ENCODE measurements around the gene MASP2. TPM values are rescaled to one million over a fixed set of nuclear protein-coding genes. Genes with fewer than 3 reads are reported as not detected.
A peak's percentile ranks its signal among the peaks of the same experiment; 100 is the strongest.
"Not testable (repeated sequence)": the region's sequence is repeated elsewhere in the genome, so short reads cannot be mapped to it uniquely, and the experiment has no call there.

The MASP2 gene
- total RNA-seq, 2 experiments from 2014 or later = not detected

DNA sequence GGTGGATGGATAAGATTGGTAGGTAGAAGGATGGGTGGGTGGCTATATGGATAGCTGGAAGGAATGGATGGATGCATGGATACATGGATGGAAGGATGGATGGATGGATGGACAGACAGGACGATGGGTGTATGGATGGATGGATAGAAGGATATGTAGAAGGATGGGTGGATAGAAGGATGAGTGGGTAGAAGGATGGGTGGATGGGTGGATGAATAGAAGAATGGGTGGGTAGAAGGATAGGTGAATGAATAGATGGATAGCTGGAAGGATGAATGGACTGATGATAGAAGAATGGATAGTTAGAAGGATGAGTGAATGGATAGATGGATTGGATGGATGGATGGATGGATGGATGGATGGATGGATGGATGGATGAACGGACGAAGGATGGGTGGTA lies 5.0 kb downstream of the MASP2 start:
- ChIA-PET CTCF (no interaction called here), POLR2A (no interaction called here)
- no peaks in the 10 kb centered on the region for H3K9me3 Mint-ChIP-seq
- H3K27ac Mint-ChIP-seq = no peak overlapping the region
- H3K4me1 Mint-ChIP-seq = peaks cover 8% of the 10 kb centered on the region
- peaks cover 5% of the 10 kb centered on the region for H3K27me3 Mint-ChIP-seq
- no peak for DNase-seq
- H3K4me3 Mint-ChIP-seq = no peak overlapping the region
- no peaks in the 10 kb centered on the region for H3K36me3 Mint-ChIP-seq (ENCODE audit: low read depth)

DNA sequence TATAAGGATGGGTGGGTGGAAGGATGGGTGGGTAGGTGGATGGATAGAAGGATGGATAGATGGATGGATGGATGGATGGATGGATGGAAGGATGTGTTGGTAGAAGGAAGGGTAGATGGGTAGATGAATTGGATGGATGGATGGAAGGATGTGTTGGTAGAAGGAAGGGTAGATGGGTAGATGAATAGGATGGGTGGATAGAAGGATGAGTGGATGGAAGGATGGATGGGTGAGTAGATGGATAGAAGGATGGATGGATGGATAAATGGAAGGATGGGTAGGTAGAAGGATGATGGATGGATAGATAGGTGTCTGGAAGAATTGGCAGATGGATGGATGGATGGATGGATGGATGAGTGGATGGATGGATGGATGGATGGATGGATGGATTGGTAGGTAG lies 6.0 kb downstream of the MASP2 start:
- no peak for DNase-seq
- Mint-ChIP-seq H3K27ac (no peak overlapping the region), H3K36me3 (ENCODE audit: low read depth) (no peaks in the 10 kb centered on the region), H3K27me3 (peaks cover 5% of the 10 kb centered on the region), H3K4me3 (no peak overlapping the region), H3K4me1 (peaks cover 8% of the 10 kb centered on the region), H3K9me3 (no peaks in the 10 kb centered on the region)
- POLR2A ChIA-PET = no interaction called here
- CTCF ChIA-PET = no interaction called here

GRCh38 chr1:11040105-11040429 lies 7.0 kb downstream of the MASP2 start:
- ChIA-PET POLR2A (interaction anchor here (0.5 kb wide), 1 partner anchor 47 kb away, joined by 3 read pairs; no protein-coding TSS in a partner anchor), CTCF (interaction anchor here (0.6 to 1.4 kb wide), 2 partner anchors 137 to 300 kb away, joined by 4 read pairs; no protein-coding TSS in a partner anchor)
- H3K27me3 Mint-ChIP-seq; H3K27ac Mint-ChIP-seq; H3K4me1 Mint-ChIP-seq; H3K36me3 Mint-ChIP-seq (ENCODE audit: low read depth); DNase-seq; H3K4me3 Mint-ChIP-seq; H3K9me3 Mint-ChIP-seq: not testable (repeated sequence)

GRCh38 chr1:11039351-11040104 lies 7.5 kb downstream of the MASP2 start:
- H3K27me3 Mint-ChIP-seq = peaks cover 5% of the 10 kb centered on the region
- peaks cover 8% of the 10 kb centered on the region for H3K4me1 Mint-ChIP-seq
- no peaks in the 10 kb centered on the region for H3K9me3 Mint-ChIP-seq
- no peak overlapping the region for H3K4me3 Mint-ChIP-seq
- ChIA-PET CTCF (interaction anchor here (1.4 to 2.7 kb wide), 2 partner anchors 137 to 596 kb away, joined by 4 to 17 read pairs; no protein-coding TSS in a partner anchor), POLR2A (interaction anchor here (0.5 kb wide), 1 partner anchor 48 kb away, joined by 3 read pairs; no protein-coding TSS in a partner anchor)
- DNase-seq = no peak
- no peak overlapping the region for H3K27ac Mint-ChIP-seq
- no peaks in the 10 kb centered on the region for H3K36me3 Mint-ChIP-seq (ENCODE audit: low read depth)

- H3K4me1 Mint-ChIP-seq = peaks cover 8% of the 10 kb centered on the region
- no peak overlapping the region for H3K4me3 Mint-ChIP-seq
- no peak overlapping the region for H3K27ac Mint-ChIP-seq
- CTCF ChIA-PET = interaction anchor here (0.6 to 3.3 kb wide), 48 partner anchors 9 to 1786 kb away, joined by 3 to 20 read pairs (median 4); partner anchors contain the start of genes AGTRAP, FBXO6, MASP2 and MTOR
- peaks cover 5% of the 10 kb centered on the region for H3K27me3 Mint-ChIP-seq
- peak; percentile 92 for DNase-seq
- POLR2A ChIA-PET = interaction anchor here (0.6 to 1.0 kb wide), 2 partner anchors 62 to 179 kb away, joined by 3 to 5 read pairs; partner anchors contain the start of gene EXOSC10
- H3K9me3 Mint-ChIP-seq = no peaks in the 10 kb centered on the region
- H3K36me3 Mint-ChIP-seq (ENCODE audit: low read depth) = no peaks in the 10 kb centered on the region
These were observed 9.3 kb downstream of the MASP2 start for GRCh38 chr1:11037740-11038182.

GRCh38 chr1:11037019-11037739 lies 9.9 kb downstream of the MASP2 start:
- not testable (repeated sequence) for H3K36me3 Mint-ChIP-seq (ENCODE audit: low read depth); H3K27ac Mint-ChIP-seq; H3K4me1 Mint-ChIP-seq; H3K4me3 Mint-ChIP-seq; H3K27me3 Mint-ChIP-seq; H3K9me3 Mint-ChIP-seq; DNase-seq
- ChIA-PET POLR2A (interaction anchor here (0.6 to 1.0 kb wide), 3 partner anchors 62 to 613 kb away, joined by 3 to 5 read pairs (median 4); partner anchors contain the start of gene EXOSC10), CTCF (interaction anchor here (0.6 to 3.3 kb wide), 44 partner anchors 9 to 1786 kb away, joined by 3 to 20 read pairs (median 4); partner anchors contain the start of genes AGTRAP, FBXO6, MASP2 and MTOR)

- Mint-ChIP-seq H3K27ac (no peak overlapping the region), H3K4me3 (no peak overlapping the region), H3K4me1 (no peaks in the 10 kb centered on the region), H3K27me3 (no peaks in the 10 kb centered on the region), H3K9me3 (no peaks in the 10 kb centered on the region), H3K36me3 (ENCODE audit: low read depth) (peaks cover 18% of the 10 kb centered on the region)
- CTCF ChIA-PET = no interaction called here
- no peak for DNase-seq
- POLR2A ChIA-PET = no interaction called here
These were observed 15.3 kb downstream of the MASP2 start for GRCh38 chr1:11031624-11032262.

GRCh38 chr1:11030865-11031264 lies 16.2 kb downstream of the MASP2 start:
- Mint-ChIP-seq H3K36me3 (ENCODE audit: low read depth) (peaks cover 22% of the 10 kb centered on the region), H3K27me3 (no peaks in the 10 kb centered on the region), H3K27ac (peak overlapping the region; percentile 41), H3K4me3 (no peak overlapping the region), H3K9me3 (no peaks in the 10 kb centered on the region), H3K4me1 (no peaks in the 10 kb centered on the region)
- CTCF ChIA-PET = interaction anchor here (1.0 kb wide), 1 partner anchor 29 kb away, joined by 3 read pairs; the partner anchor contains the start of gene SRM
- DNase-seq = no peak
- POLR2A ChIA-PET = no interaction called here

DNA sequence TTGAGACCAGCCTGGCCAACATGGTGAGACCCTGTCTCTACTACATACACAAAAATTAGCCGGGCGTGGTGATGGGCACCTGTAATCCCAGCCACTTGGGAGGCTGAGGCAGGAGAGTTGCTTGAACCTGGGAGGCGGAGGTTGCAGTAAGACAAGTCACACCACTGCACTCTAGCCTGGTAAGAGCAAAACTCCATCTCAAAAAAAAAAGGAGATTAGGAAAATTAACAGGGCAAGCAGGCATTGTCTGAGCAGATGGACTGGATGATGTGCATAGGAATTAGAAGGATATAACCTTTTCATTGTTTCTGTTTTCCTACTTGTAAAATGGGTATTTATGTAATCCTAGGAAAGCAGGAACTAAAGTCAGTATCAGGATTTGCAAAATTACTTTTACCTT lies 19.0 kb downstream of the MASP2 start:
- no peaks in the 10 kb centered on the region for H3K27me3 Mint-ChIP-seq
- no peaks in the 10 kb centered on the region for H3K9me3 Mint-ChIP-seq
- H3K4me3 Mint-ChIP-seq = no peak overlapping the region
- no peak for DNase-seq
- peaks cover 6% of the 10 kb centered on the region for H3K4me1 Mint-ChIP-seq
- no peak overlapping the region for H3K27ac Mint-ChIP-seq
- H3K36me3 Mint-ChIP-seq (ENCODE audit: low read depth) = peaks cover 38% of the 10 kb centered on the region
- ChIA-PET POLR2A (no interaction called here), CTCF (interaction anchor here (1.0 kb wide), 2 partner anchors 10 kb away, joined by 3 to 5 read pairs; no protein-coding TSS in a partner anchor)

- no peak overlapping the region for H3K4me3 Mint-ChIP-seq
- H3K27ac Mint-ChIP-seq = no peak overlapping the region
- peaks cover 10% of the 10 kb centered on the region for H3K4me1 Mint-ChIP-seq
- H3K9me3 Mint-ChIP-seq = no peaks in the 10 kb centered on the region
- ChIA-PET POLR2A (no interaction called here), CTCF (interaction anchor here (1.0 kb wide), 1 partner anchor 10 kb away, joined by 5 read pairs; no protein-coding TSS in a partner anchor)
- no peak for DNase-seq
- peaks cover 44% of the 10 kb centered on the region for H3K36me3 Mint-ChIP-seq (ENCODE audit: low read depth)
- no peaks in the 10 kb centered on the region for H3K27me3 Mint-ChIP-seq
These were observed 19.7 kb downstream of the MASP2 start for GRCh38 chr1:11027316-11027715.

DNA sequence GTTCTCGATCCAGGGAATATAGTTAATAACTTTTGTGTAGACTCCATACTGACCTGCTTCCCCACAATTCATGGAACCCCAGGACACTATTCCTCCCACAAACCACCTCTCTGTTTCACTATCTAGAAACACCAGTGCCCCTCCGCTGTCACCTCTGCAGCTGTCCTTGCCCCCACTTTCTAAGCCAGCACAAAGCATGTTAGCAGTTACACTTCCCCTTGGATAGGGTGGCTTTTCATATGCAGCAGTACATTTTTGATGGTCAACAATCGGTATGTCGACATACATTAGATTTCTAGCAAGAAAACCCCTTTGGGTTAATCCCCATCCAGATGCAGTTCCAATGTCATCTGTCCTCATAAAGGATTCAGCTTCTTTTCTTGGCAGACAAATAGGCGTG lies 20.1 kb downstream of the MASP2 start:
- peaks cover 48% of the 10 kb centered on the region for H3K36me3 Mint-ChIP-seq (ENCODE audit: low read depth)
- no peak overlapping the region for H3K4me3 Mint-ChIP-seq
- peak overlapping the region; percentile 52 for H3K27ac Mint-ChIP-seq
- peaks cover 13% of the 10 kb centered on the region for H3K4me1 Mint-ChIP-seq
- H3K9me3 Mint-ChIP-seq = no peaks in the 10 kb centered on the region
- CTCF ChIA-PET = no interaction called here
- no peaks in the 10 kb centered on the region for H3K27me3 Mint-ChIP-seq
- no peak for DNase-seq
- POLR2A ChIA-PET = no interaction called here

DNA sequence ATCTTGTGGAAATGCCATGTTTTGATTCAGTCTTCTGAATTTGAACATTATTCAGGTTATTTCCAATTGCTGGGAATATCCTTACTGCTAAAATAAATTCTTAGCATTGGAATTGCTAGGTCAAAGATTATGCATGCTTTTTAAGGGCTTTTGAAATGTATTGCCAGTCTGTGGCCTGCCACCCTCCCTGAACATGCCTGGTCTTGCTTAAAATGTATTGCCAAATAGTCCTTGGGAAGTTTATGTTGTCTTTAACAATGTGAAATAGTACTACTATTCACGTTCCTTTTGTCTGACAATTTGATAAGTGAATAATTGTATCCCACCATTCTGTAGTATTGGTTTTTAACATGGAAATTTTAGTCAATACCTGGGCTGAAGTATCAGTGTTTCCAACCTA lies 21.0 kb downstream of the MASP2 start:
- no peaks in the 10 kb centered on the region for H3K9me3 Mint-ChIP-seq
- no peak overlapping the region for H3K27ac Mint-ChIP-seq
- H3K36me3 Mint-ChIP-seq (ENCODE audit: low read depth) = peaks cover 56% of the 10 kb centered on the region
- no peak for DNase-seq
- CTCF ChIA-PET = interaction anchor here (1.9 kb wide), 1 partner anchor 11 kb away, joined by 8 read pairs; no protein-coding TSS in a partner anchor
- H3K4me1 Mint-ChIP-seq = peaks cover 13% of the 10 kb centered on the region
- POLR2A ChIA-PET = no interaction called here
- no peak overlapping the region for H3K4me3 Mint-ChIP-seq
- no peaks in the 10 kb centered on the region for H3K27me3 Mint-ChIP-seq
